NCI-H146 (cell line): ENCODE measurements around the gene RGSL1.

ENCODE experiments used
- DNase-seq: peaks from one replicate; lab custom pipeline; 2025; lab: John Stamatoyannopoulos, UW

RGSL1 gene

GRCh38 chr1:182549346-182549745 is 99.4 kb downstream of the RGSL1 start:
- no peak for DNase-seq

DNA sequence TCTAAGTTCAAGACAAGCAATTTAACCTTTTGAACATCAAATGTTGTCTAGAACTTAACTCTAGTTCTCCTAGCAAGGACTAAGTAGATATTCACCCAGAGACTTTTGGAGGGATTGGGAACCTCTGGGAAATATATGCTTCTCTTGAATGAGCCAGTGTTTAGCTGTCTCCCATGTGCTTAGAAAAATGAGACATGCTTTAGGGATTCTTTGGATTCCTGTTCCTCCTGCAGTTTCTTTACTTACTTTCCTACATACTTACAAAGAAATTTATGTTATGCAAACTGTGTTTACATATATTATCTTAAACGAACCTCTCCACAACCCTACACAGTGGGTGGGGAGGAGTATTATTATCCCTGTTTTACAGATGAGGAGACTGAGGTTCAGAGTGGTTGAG is 99.9 kb downstream of the RGSL1 start:
- DNase-seq: no peak

DNA sequence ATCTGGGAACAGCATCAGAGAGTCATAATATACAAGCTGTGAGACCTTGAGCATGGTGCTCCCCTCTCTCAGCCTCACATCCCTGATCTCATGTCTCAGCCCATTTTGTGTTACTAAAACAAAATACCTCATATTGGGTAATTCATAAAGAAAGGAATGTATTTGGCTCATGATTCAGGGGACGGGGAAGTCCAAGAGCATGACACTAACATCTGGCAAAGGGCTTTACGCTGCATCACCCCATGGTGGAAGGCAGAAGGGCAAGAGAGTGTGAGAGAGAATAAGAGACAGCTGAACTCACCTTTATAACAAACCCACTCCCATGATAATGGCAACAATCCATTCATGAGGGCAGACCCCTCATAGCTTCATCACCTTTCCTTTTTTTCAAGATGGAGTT is 102.6 kb downstream of the RGSL1 start:
- no peak for DNase-seq

- DNase-seq: no peak
These were observed 105.5 kb downstream of the RGSL1 start for GRCh38 chr1:182555493-182555892.

GRCh38 chr1:182556279-182556678 is 106.3 kb downstream of the RGSL1 start:
- DNase-seq: no peak

- DNase-seq: no peak
These were observed 110.5 kb downstream of the RGSL1 start for GRCh38 chr1:182560392-182560984.

DNA sequence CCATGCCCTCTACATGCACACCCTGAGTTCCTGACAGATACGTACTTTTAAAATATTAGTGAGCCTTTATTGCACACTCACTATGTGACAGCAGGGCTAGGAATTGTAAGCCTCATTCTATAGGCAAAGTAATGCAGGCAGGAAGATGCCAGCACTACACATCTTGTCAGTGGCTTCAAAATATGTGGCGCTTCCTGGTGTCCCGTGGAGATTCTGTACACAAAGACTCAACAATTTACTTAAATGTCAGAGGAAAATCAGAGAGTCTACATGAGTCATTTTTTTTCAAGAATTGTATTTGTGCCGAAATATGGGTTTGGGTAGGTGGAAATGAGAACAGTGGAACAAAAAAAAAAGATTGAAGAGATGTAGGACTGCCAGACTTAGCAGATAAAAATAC is 111.5 kb downstream of the RGSL1 start:
- DNase-seq: no peak

DNA sequence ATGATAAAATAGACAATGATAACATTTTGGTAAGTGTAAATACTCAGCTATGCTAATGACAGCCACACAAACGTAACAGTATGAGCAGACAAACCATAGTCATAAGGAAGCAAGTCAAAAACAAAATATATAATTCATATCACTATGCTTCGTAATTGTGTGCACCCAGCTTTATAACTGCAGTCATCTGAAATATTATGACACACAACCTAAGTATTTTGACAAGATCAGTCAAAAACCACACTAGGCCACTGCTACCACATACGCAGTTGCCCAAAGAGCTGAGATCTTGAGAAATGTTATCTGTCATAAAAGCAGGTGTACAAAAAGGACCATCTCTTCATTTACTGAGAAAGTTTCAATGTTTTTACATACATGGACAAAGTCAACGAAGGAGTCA is 113.1 kb downstream of the RGSL1 start:
- DNase-seq: no peak

- no peak for DNase-seq
These were observed 114.6 kb downstream of the RGSL1 start for GRCh38 chr1:182564406-182565004.

DNA sequence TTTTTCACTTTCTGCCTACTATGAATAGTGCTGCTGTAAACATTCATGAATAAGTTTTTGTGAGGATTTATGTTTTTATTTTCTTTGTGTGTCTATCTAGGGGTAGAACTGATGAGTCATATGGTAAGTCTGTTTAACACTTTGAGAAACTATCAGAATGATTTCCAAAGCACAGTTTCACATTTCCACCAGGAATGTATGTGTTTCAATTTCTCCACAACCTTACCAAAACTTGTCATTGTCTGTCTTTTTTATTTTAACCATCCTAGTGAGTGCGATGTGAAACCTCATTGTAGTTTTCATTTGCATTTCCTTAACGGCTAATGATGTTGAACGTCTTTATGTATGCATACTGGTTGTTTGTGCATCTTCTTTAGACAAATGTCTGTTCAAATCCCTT is 115.6 kb downstream of the RGSL1 start:
- no peak for DNase-seq

- no peak for DNase-seq
These were observed 117.7 kb downstream of the RGSL1 start for GRCh38 chr1:182567629-182568028.

DNA sequence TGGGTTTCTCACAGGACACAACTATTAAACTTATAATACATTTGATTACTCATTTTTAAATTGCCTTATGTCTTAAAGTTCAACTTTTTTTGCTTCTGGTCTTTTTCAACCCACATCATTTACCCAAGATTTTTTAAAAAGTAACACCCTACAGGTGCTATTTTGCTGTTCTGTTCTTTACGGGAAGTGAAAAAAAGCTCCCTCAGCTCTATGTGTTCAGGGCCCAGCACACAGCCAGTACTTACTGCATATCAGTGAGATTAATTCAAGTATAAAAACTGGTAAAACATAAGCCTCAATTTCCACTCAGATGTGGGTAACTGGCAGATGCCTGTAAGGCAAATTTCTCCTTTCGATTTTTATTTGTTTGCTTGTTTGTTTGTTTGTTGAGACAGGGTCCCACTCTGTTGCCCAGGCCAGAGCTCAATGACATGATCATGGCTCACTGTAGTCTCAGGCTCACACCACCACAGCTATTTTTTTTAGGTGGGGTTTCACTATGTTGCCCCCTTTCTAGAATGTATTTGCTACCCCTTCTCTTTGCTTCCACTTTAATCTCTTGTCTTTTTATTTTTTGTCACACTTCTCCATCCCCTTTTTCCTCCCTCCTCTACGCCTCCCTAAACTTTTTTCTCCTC is 118.8 kb downstream of the RGSL1 start:
- no peak for DNase-seq

DNA sequence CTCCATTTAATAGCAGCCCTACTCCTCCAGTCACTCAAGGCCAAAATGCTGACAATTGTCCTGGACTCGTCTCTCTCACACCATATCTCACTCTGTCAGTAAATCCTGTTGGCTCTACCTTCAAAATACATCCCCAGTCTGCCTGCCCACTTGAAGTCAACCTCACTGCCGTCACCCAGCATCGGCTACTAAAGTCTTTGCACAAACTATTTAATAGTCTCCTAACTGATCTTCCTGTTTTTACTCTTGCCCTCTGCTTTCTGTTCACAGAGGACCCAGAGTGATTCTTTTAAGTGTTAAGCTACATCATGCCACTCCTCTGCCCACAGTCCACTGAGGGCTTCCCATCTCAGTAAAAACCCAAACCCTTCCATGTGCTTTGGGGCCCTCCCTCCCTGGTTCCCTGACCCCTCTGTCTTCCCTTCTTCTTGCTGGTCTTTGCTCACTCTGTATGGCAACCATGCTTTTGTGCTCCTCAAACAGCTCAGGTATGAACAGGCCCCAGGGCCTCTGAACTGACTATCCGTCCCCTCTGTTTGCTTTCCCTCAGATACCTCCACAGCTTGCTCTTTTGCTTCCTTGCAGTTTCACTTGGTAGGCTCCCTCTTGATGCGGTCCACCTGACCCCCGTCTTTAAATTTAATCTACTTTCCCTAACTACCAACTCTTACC is 120.1 kb downstream of the RGSL1 start:
- DNase-seq: no peak

GRCh38 chr1:182570611-182570970 is 120.6 kb downstream of the RGSL1 start:
- DNase-seq: no peak

DNA sequence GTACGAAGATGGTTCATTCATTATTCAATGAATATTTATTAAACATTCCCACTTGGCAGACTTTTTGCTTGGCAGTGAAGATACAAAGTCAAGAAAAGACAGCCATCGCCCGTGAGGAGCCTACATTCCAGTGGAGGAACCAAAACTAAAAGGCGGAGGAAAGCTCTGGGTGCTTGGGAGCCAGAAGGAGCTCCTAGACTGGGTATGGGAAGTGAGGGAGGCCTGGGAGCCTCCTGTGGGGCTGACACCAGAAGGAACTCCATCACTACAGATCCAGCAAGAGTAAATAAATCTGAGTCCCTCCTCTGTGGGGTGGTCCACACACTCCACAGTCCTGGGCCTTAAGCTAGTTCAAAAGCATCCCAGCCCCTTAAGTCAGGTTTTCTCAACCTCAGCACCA is 124.2 kb downstream of the RGSL1 start:
- DNase-seq: no peak

- DNase-seq: no peak
These were observed 125.7 kb downstream of the RGSL1 start for GRCh38 chr1:182575540-182576149.

GRCh38 chr1:182580736-182581135 is 130.8 kb downstream of the RGSL1 start:
- no peak for DNase-seq

GRCh38 chr1:182584746-182585145 is 134.8 kb downstream of the RGSL1 start:
- no peak for DNase-seq

- DNase-seq: no peak
These were observed 136.4 kb downstream of the RGSL1 start for GRCh38 chr1:182586380-182586779.

DNA sequence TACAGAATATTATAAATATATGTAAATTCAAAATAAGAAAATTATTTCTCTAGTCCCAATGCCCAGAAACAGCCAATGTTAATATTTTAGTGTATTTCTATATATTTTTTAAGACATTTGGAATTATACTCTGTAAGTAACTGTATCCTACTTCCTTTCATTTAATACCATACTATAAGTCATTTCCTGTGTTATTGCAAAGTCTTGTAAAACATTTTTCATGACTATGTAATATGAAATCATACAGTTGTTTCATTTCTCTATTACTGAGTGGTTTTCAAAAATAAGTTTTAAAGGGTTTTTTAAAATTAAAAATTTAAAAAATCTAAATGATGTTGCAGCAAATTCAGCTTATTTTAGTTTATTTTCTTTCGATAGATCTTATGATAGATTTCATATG is 137.1 kb downstream of the RGSL1 start:
- DNase-seq: no peak

DNA sequence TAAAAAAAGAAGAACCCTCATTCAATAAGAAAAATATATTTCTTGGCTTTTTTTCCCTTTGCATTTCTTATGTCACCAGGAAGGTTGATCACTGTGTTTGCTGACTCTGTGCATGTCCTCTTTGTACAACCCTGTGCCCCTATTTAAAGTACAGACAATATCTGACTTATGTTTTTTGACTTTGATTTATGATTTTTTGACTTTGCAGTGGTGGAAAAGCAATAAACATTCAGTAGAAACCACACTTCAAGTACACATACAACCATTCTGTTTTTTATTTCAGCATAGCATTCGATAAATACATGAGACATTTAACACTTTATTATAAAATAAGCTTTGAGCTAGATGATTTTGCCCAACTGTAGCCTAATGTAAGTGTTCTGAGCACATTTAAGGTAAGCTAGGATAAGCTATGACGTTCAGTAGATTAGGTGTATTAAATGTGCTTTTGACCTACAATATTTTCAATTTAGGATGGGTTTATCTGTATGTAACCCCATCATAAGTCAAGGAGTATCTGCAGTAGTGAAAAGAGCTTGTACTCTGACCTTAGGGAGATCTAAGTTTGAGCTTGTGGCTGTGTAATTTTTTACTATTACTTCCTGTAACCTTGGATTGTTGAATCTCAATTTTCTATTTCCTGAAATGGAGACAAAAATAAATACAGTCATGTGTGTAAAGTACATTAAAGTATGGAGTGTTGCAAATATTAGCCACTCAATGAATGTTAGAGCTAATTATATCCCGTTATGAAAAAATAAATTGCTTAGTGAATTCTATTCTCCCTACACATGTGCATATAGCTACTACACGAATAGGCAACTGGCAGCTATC is 137.9 kb downstream of the RGSL1 start:
- no peak for DNase-seq
